Rectal smooth muscle tissue (tissue), 1 donor: ENCODE data around the gene OSGEP.

Experiments used
- H3K27ac ChIP-seq: one replicate; pipeline ENCODE4 v1.7.0; 2013; ENCODE audit warnings: low read depth, low read length, inconsistent platforms
- H3K27me3 ChIP-seq: one replicate; pipeline ENCODE4 v1.7.0; 2013; ENCODE audit warnings: low read length; ENCODE audit not compliant: control insufficient read depth, insufficient read depth
- H3K36me3 ChIP-seq: one replicate; pipeline ENCODE4 v1.7.0; 2013; ENCODE audit warnings: low read length; ENCODE audit not compliant: control insufficient read depth, insufficient read depth
- H3K4me1 ChIP-seq: one replicate; pipeline ENCODE4 v1.7.0; 2013; ENCODE audit warnings: low read length; ENCODE audit not compliant: control insufficient read depth, insufficient read depth
- H3K4me3 ChIP-seq: one replicate; pipeline ENCODE4 v1.7.0; 2013; ENCODE audit warnings: low read length
- H3K9ac ChIP-seq: one replicate; pipeline ENCODE4 v1.7.0; 2013; ENCODE audit warnings: low read length

Gene OSGEP

GRCh38 chr14:20397511-20397910 lies 57.1 kb downstream of the OSGEP start:
- H3K4me3 ChIP-seq = no peak overlapping the region
- no peak overlapping the region for H3K9ac ChIP-seq
- no peaks in the 10 kb centered on the region for H3K4me1 ChIP-seq
- peaks cover 36% of the 10 kb centered on the region for H3K36me3 ChIP-seq
- H3K27ac ChIP-seq = no peak overlapping the region
- H3K27me3 ChIP-seq = no peaks in the 10 kb centered on the region
